Liver (tissue), 3 donors: ENCODE results near the gene MAP10.

Experiments used
- CTCF ChIP-seq: fragments of 150-350 bp; IDR thresholded peaks from 2 replicates; pipeline ENCODE4 v1.5.1; 2017; ENCODE audit warnings: improper control_type of control experiment, low read depth, low read length; ENCODE audit not compliant: missing input control
- NR2F2 ChIP-seq: IDR thresholded peaks from 2 replicates; pipeline ENCODE4 v1.6.1; 2016; ENCODE audit warnings: antibody characterized with exemption
- RAD21 ChIP-seq, 2 donors: IDR thresholded peaks; 2 replicates each; pipeline ENCODE4 v1.6.1; 2016; ENCODE audit warnings: antibody characterized with exemption in 2 of 2, mild to moderate bottlenecking in 2 of 2
- REST ChIP-seq: IDR thresholded peaks from 2 replicates; pipeline ENCODE4 v1.6.1; 2016; ENCODE audit warnings: antibody characterized with exemption, mild to moderate bottlenecking
- donor health status: healthy.
- donor health status: healthy.

- no peak for TF ChIP-seq REST
- TF ChIP-seq NR2F2: no peak
- no peak for TF ChIP-seq RAD21 (IDR thresholded peaks at IDR 0.05)
- TF ChIP-seq CTCF: no peak
Measured at GRCh38 chr1:232835166-232835565, 29.9 kb downstream of the MAP10 start.
